Measurements from ENCODE around the gene PTOV1. TPM values are rescaled to one million over a fixed set of nuclear protein-coding genes. Genes with fewer than 3 reads are reported as not detected.

Gene PTOV1
- total and polyA plus RNA-seq, 2 of the 8 experiments (the other 6 are each of a cell fraction or from before 2014, with no cell fraction given), result 147 to 251 TPM

DNA sequence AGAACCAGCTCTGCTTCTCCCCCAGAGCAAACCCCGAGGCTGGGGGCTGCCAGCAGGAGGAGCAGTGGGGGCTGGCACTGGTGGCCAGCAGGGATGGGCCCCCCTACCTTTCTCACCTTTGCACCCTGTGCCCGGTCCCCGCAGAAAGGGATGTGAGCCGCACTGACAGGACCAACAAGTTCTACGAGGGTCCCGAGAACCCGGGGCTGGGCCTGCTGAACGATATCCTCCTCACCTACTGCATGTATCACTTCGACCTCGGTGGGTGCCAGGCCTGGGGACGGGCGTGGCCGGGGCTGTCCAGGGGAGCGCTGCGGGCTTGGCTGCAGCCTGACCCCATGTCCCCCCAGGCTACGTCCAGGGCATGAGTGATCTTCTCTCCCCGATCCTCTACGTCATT, 33.1 kb downstream of the PTOV1 start:
- Histone ChIP-seq H3K23ac (ENCODE audit: insufficient read length) (no peak overlapping the region), H2AFZ (ENCODE audit: low read length) (no peak overlapping the region), H3K56ac (replicated peaks; ENCODE audit: insufficient read length, low read depth, low read length) (no peak overlapping the region), H3K4me3 (ENCODE audit: extremely low read depth in 1 of 4, insufficient read depth in 2 of 4, low read depth in 3 of 4, low read length in 4 of 4) (no peak overlapping the region), H3K4me1 (replicated peaks in 1 of 4; ENCODE audit: control insufficient read depth in 3 of 4, insufficient read depth in 4 of 4, low read length in 3 of 4) (no peaks in the 10 kb centered on the region; a peak in 2 of 7 replicates), H2BK15ac (ENCODE audit: low read length) (no peak overlapping the region), H3K4me2 (ENCODE audit: insufficient read depth in 1 of 2, low read depth in 2 of 2, low read length in 2 of 2) (no peak overlapping the region), H3K23me2 (ENCODE audit: low read depth, low read length) (no peaks in the 10 kb centered on the region), H4K5ac (ENCODE audit: insufficient read length, low read depth, low read length) (no peak overlapping the region), H3K4ac (replicated peaks; ENCODE audit: insufficient read length, low read depth, low read length) (no peak overlapping the region), H3K14ac (ENCODE audit: insufficient read length) (no peak overlapping the region), H3K9me3 (ENCODE audit: insufficient read depth in 2 of 2, low read depth in 1 of 2, low read length in 1 of 2) (peaks cover 0 to 3% of the 10 kb centered on the region in 2 experiments; a peak in 1 of 4 replicates), H3K79me1 (ENCODE audit: low read depth, low read length) (peaks cover 5% of the 10 kb centered on the region; the same call in 1 of the 2 replicates), H3K27ac (ENCODE audit: low read depth, low read length) (no peak overlapping the region), H2BK120ac (replicated peaks; ENCODE audit: low read depth, low read length) (no peak overlapping the region), H3K36me3 (ENCODE audit: control insufficient read depth in 2 of 4, insufficient read depth in 4 of 4, low read length in 3 of 4) (peaks cover 24 to 55% (median 49%) of the 10 kb centered on the region in 4 experiments), H2BK5ac (ENCODE audit: low read depth, low read length) (no peak overlapping the region), H2BK20ac (ENCODE audit: low read length) (no peak overlapping the region), H4K91ac (replicated peaks; ENCODE audit: insufficient read length, low read length) (no peak overlapping the region), H2AK5ac (ENCODE audit: low read depth, low read length) (no peak overlapping the region), H3K79me2 (ENCODE audit: control insufficient read depth in 1 of 2, insufficient read depth in 2 of 2, low read length in 2 of 2) (peaks cover 0 to 5% of the 10 kb centered on the region in 2 experiments; a peak in 1 of 4 replicates), H2BK12ac (ENCODE audit: low read depth, low read length) (no peak overlapping the region), H3K18ac (ENCODE audit: extremely low read depth, low read length) (no peak overlapping the region), H3K9ac (replicated peaks in 1 of 4; ENCODE audit: extremely low read depth in 1 of 4, low read depth in 3 of 4, low read length in 3 of 4) (no peak overlapping the region), H3K27me3 (replicated peaks in 1 of 4; ENCODE audit: control insufficient read depth in 3 of 4, extremely low read depth in 1 of 4, insufficient read depth in 3 of 4, low read length in 3 of 4) (peaks cover 0 to 1% (median under 1%) of the 10 kb centered on the region in 4 experiments; a peak in 4 of 7 replicates), H4K8ac (ENCODE audit: extremely low read depth, insufficient read depth, low read length) (no peak overlapping the region), H4K20me1 (replicated peaks in 1 of 2; ENCODE audit: control insufficient read depth in 1 of 2, insufficient read depth in 2 of 2, low read length in 2 of 2) (peaks cover 10 to 19% of the 10 kb centered on the region in 2 experiments)
- ChIA-PET CTCF (ENCODE audit: partially characterized antibody) (interaction anchor here (0.7 to 1.2 kb wide), 2 partner anchors 19 to 35 kb away, joined by 3 read pairs; no protein-coding TSS in a partner anchor), POLR2A (ENCODE audit: partially characterized antibody) (interaction anchor here (0.8 to 1.7 kb wide), 3 partner anchors 15 to 46 kb away, joined by 3 to 5 read pairs (median 3); no protein-coding TSS in a partner anchor)
- WGBS, 2 experiments (ENCODE audit: extremely low coverage in 1 of 2, insufficient coverage in 1 of 2, insufficient read length in 1 of 2, insufficient replicate concordance in 2 of 2, low coverage in 1 of 2, low lambda C conversion rate in 2 of 2, missing lambda C conversion rate in 1 of 2), result 93% methylated on average over 13 of the region's 18 CpGs; no CpG with 5 or more reads in 1 of the 2 experiments
- DNase-seq (ENCODE audit: low read depth in 1 of 2, low spot score in 2 of 2), result no peak
- no peak for TF ChIP-seq ASH2L (IDR thresholded peaks at IDR 0.05; ENCODE audit: low read length)
- TF ChIP-seq JUND (IDR thresholded peaks at IDR 0.05; ENCODE audit: low read length), result no peak
- TF ChIP-seq, protein P1, sequence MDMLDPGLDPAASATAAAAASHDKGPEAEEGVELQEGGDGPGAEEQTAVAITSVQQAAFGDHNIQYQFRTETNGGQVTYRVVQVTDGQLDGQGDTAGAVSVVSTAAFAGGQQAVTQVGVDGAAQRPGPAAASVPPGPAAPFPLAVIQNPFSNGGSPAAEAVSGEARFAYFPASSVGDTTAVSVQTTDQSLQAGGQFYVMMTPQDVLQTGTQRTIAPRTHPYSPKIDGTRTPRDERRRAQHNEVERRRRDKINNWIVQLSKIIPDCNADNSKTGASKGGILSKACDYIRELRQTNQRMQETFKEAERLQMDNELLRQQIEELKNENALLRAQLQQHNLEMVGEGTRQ (IDR thresholded peaks at IDR 0.05; ENCODE audit: low read length), result no peak
- no peak for TF ChIP-seq KDM5A (IDR thresholded peaks at IDR 0.05; ENCODE audit: low read length)
- TF ChIP-seq HDAC2 (IDR thresholded peaks at IDR 0.05; ENCODE audit: borderline replicate concordance in 1 of 2, low read depth in 2 of 2, low read length in 2 of 2), result no peak
- TF ChIP-seq SIX5 (IDR thresholded peaks at IDR 0.05; ENCODE audit: low read depth, low read length), result no peak
- TF ChIP-seq CTBP2 (IDR thresholded peaks at IDR 0.05; ENCODE audit: borderline replicate concordance, insufficient read depth, insufficient read length, low read length), result no peak
- no peak for TF ChIP-seq SP4 (IDR thresholded peaks at IDR 0.05; ENCODE audit: low read length)
- no peak for TF ChIP-seq PHF8 (conservative IDR thresholded peaks at IDR 0.05; ENCODE audit: low read depth, low read length)
- TF ChIP-seq SIN3A (conservative IDR thresholded peaks at IDR 0.05 in 1 of 2, IDR thresholded peaks at IDR 0.05 in 1 of 2; ENCODE audit: low read depth in 1 of 2, low read length in 2 of 2), result no peak
- no peak for TF ChIP-seq SP2 (IDR thresholded peaks at IDR 0.05; ENCODE audit: low read length)
- TF ChIP-seq RXRA (IDR thresholded peaks at IDR 0.05; ENCODE audit: insufficient read depth, low read depth, low read length), result no peak
- FAIRE-seq, result no peak

Data from H1 (cell line).